IPS DF 4.7 (cell line): ENCODE measurements around the gene AGPAT4.

Experiments
- DNase-seq: peaks from one replicate; pipeline ENCODE4 v3.0.0-alpha.2; 2013; ENCODE audit warnings: low spot score; ENCODE audit errors: extremely low read depth

The AGPAT4 gene

DNA sequence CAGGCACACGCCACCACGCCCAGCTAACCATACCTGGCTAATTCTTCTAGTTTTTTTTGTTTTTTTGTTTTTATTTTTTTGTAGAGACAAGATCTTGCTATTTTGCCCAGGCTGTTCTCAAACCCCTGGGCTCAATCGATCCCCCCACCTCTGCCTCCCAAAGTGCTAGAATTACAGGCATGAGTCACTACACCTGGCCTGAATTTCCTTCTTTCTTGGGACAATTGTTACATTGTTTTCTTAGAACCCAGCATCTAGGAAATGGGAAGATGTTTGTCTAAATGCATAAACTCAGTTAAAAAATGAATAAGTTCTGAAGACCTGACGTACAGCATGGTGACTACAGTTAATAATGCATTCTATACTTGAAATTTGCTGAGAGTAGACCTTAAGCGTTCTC lies 10.8 kb upstream of the AGPAT4 start:
- DNase-seq = no peak

DNA sequence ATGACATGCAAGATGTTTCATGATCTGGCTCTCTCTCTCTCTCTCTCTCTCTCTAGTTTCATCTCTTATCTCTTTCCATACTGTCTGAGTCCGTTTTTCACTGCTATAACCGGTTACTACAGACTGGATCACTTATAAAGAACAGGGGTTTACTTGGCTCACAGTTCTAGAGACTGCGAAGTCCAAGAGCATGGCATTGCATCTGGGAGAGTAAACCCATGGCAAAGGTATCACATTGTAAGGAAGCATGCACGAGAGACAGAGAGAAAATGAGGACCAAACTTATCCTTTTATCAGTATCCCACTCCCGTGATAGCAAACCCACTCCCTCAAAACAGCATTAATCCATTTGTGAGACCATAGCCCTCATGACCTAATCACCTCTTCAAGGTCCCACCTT lies 7.2 kb upstream of the AGPAT4 start:
- no peak for DNase-seq

DNA sequence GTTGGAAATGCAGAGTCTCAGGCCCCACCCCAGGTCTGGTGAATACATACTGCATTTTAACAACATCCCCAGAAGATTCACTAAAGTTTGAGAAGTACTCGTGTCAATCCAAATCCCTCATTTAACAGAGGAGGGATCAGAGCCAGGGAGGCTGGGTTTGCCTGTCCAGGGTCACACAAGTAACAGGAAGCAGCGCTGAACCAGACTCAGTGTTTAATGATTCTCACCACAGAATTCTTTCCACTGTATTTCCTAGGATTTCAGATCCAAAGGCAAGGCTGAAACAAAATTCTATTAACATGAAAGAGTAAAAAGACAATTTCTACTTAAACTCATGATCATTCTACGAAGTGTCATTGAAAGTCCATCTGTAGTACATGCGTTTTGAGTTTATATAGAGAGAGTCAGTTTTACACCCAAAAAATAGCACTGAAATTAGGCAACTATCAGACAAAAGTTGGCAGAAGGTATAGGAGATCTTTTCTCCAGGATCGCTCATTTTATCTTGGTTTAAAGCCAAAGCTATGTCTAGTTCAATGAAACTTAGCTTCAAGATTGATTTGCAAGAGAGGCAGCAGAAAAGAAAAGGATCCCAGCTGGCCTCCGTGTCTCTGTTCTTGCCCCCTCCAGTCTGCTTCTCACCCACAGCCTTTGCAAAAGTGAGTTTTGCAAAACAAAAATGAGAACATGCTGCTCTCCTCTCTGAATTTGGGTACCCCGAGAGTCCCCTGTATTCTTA lies 6.0 kb upstream of the AGPAT4 start:
- no peak for DNase-seq

DNA sequence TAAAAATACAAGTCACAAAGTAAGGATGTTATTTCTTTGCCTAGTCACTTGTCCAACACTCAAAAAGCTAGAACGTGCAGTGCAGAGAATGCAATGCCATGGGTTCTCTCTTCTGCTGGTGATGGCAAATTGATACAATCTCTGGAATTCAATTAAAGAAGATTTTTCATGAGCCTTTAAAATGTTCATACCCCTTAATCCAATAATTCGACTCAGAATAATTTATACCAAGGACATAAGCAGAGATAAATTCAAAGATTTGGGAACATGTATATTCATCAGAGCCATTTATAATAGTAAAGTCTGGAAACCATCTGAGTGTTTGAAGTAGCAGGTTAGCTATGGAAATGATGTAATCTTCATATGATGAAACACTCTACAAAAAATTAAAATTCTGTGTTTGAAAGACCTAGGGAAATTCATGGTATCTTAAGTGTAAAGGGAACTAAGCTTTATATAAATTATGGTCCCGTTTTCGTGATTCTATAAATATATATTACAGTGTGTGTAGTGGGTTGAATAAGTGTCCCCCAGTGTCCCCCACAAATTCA lies 2.8 kb upstream of the AGPAT4 start:
- no peak for DNase-seq

DNA sequence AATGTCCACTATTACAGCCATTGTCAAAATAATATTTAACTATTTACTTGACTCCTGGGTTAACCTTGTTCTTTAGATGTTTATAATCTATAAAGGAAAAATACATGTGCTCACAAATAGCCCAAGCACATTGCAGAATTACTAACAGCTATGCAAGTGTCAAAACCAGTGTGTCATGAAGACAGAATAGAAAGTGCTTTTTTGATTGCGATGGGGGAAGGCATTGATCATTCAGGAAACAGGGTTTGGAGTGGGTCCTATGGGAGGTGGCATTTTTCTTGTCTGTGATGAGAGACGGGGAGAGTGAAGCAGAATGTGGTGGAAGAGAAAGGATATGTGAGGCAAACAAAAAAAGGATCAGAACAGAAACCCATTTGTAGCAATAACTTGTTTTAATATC lies 1.0 kb upstream of the AGPAT4 start:
- DNase-seq = no peak

DNA sequence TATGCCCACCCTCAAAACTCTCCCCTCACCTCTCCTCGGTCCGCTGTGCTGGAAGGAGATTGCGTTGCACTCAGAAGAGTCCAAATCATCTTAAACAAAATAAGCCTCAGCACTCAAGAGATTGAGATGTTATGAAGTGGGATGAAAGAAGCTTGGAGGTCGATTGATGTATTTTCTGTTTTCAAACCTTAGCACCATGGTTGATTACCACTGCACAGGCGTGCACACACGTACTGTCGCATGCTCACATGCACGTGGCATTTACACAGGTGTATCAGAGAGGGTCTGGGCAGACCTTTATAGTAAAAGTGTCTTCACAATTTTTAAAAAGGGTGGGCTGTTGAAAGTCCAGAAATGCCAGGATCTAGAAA lies 612 bp upstream of the AGPAT4 start:
- no peak for DNase-seq

DNA sequence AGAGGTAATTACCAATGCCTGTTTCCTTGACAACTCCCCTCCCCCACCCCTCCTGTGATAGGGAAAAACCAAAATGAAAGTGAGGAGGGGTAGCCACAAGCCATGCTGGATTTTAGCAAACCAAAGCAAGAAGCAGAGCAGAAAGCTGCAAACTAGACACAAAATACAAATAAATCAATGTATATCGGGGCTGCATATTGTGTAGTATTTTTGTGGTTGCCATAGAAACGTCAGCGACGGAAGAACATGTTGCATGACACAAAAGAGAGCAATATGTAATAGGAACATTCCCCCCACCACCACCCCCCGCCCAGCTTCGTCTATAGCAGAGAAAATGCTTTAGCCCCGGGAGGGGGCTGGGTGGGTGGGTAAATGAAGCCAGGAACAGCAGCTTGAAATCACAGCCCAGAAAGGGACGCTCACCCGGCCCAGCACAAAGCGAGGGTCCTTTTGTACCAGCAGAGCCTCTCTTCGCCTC lies 548 bp downstream of the AGPAT4 start:
- DNase-seq = no peak

DNA sequence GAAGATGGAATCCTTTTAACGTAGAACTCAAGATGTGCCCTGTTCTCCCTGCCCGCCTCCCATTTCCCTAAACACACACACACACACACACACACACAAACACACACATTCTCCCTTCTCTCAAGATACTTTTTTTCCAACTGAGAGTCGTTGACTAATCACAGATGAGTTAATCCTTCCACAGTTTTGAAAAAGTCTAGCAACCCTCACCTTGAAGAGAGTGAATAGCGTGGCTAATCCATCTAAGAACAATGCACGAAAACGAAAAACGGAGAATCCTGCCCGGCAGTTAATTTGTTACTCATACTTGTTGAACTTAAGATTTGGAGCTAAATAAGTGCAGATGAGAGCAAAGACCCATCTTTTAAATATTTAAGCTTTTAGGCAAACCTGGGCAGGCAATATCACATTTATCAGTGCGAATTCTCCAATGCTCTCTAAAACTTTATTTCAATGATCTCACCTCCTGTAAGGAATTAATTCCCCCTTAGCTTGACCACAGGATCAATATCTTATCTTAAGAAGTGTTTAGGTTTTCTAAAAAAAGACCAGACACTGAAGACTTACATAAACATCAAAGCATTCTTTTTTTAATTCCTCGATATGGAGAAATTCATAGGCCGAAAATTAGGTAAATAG lies 1.1 kb downstream of the AGPAT4 start:
- DNase-seq = no peak

DNA sequence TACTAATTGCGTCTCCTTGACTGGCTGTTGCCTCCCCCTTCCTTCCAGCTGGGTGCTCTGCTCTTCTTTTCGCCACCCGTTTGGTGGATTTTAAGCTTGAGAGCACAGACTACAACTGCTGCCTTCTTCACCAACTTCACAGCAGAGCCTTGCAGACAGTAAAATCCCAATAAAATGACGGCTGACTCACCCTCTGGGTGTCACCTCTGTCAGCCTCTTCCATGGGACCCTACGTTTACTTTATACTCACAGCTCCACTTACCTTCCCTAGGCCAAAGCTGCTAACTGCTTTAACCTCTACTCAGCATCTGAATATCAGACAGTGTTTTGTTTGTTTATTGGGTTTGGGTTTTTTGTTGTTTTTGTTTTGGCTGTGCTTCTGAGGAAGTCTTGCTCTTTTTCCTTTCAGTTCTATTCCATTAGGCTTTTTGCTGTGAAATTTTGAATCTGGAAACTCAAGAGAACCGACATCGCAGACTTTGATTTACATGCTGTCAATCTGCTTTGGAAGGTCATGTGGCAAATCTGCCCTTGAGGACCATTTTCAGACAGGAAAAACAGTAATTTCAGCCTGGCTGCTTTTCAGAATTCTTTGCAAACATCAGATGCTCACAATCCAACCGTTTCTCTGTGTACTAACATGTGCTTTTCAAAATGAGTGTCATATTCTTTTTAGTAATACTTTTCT lies 2.4 kb downstream of the AGPAT4 start:
- DNase-seq = no peak

DNA sequence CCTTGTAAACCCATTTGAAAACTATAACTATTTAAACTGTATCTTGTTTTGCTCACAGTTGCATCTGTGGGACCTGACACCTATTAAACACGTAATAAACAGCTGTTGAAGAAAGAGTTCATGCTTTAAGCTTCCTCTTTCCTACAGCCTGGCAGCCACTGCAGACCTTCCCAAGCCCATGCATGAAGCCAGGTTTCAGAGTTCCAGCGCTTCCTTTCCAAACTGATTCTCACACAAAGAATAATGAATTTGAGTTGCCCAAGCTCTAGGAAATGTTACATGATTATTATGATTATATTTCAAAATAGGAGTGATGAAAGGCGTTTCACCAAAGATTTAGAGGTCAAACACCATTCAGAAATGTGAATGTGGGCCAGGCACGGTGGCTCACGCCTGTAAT lies 3.7 kb downstream of the AGPAT4 start:
- no peak for DNase-seq

DNA sequence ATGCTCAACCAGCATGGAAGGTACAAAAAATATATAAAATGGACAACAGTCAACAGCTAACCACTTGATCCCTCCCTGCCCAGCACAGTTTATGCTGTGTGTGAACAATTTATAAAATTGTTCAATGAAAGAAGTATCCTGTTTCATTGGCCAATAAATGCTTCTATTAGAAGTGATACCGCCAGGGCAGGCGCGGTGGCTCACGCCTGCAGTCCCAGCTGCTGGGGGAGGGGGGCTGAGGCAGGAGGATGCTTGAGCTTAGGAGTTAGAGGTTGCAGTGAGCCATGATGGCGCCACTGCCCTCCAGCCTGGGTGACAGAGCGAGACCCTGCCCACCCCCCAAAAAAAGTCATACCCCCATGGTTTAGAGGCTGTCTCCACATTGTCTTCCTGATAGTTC lies 4.6 kb downstream of the AGPAT4 start:
- no peak for DNase-seq

DNA sequence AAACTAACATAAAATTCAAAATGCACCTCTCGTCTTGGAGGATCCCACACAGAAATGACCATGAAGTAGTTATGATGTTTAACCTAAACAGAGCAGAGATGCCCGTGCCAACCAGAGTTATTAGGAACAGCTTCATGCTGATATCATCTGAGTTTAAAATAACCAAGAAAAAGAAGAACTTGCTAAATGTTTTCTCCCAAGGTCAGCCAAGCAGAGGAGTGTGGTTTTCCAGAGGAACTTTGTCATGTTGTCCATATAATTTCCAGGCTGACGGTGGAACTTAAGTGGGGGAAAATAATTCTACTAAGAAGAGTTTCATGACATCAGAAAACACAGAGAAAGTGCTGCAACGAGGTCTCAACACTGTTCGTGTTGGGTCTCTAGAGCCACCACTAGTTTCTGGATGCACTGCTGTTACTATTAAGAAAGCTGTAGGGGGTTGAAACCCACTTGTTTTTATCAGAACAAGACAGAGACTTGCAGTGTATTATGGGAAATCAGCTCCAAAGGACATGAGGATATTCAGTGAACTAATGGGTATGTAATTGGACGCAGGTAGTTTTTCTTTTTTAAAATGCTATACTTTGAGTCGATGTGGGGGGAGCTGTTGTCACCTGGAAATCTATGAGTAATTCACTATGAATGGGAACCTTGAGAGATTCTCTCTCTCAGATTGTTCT lies 5.2 kb downstream of the AGPAT4 start:
- no peak for DNase-seq

DNA sequence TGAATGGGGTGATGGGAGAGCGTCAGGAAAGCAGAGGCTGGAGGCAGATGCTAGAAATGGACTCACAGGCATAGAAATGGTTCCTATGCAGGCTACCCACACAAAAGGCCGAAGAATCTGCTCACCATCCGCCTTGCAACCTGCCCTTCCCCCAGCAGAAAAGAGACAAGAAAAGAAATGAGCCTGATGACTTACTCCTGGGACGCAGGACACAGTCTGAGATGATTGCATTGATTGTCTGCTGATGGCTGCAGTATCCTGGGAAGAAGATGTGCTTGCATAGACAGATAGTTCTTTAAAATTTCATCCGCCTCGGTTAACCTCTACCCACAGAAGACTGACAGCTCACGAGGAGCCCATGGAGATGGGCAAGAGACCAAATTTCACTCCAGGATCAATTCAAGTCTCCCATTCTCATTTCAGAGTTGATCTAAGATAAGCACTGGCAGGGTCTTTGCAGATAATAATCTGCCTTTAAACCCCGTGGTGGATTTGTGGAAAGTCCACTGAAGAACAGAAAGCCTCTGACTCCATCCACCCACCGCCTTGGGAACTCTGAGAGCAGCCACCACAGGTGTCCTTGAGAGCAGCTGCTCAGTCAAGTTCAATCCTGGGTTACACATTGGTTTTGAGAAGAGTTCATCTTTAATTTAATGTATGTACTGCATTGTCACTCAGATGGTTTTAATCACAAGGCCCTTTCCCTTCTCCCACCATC lies 7.2 kb downstream of the AGPAT4 start:
- no peak for DNase-seq

DNA sequence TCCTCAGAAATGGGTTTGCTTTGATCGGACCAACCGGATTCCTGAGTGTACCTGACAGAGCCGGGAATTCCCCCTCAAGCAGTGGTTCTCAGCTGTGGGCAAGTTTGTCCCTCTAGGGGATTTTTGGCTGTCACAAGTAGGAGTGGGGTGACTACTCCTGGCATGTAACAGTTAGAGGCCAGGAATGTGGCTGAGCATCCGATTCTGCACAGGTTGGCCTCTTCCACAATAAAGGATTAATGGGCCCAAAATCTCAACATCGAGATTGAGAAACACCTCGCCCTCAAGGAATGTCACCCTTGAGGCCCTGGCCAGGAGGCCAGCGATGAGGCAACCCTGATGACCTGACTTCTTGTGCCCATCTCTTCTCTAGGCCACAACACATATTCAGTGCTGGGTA lies 7.9 kb downstream of the AGPAT4 start:
- no peak for DNase-seq

DNA sequence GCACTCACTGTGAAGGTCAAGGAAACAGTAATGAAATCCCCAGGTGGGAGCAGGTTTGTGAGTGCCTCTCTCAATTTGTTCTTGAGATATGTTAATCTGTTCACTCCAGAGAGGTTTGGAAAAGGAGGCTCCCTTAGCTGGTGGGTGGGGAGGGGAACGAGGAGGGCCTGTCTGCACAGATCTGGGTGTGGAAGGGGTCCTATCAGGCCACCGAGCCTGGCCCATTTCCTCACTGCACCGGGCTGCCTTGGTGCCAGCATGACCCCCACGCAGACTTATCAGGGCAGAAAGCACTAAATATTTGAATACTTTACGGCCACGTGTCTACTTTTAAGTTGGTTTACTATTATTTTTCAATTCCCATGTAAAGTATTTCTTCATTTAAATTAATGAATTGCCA lies 8.3 kb downstream of the AGPAT4 start:
- no peak for DNase-seq

DNA sequence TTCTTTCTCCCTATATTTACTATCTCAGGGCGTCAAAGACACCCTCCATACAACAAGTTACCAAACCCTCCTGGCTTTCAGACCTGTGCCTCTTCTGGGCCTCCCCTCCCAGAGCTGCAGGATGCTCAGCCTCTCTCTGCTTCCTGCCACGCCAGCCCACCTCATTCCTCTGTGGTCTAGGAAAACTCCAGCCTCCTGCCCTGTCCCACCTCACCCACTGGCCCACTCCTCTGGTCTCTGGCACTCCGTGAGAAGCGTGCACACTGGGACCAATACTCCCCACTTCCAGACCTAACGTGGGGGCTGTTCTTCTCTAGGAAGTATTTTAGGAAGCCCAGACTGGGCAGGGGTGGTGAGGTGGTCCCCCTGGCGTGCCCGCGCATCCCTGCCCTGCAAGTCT lies 9.7 kb downstream of the AGPAT4 start:
- DNase-seq = no peak

DNA sequence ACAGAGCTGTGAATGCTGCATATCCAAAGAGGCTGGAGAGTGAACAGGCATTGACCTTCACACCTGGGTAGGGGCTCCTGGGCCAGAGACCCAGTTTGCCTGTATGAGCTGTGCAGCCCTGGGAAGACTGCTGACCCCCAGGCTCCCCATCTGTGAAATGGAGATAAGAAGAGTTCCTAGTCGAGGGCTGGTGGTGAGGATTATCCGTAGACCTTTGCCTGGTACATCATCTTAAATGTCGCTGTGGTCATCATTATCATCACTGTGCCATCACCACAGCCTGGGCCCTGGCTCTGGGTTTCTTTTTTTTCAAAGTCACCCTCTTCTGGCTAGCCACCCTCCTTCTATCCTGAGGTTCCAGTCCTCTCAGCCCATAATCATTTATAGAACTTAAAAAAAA lies 12.0 kb downstream of the AGPAT4 start:
- DNase-seq = no peak

DNA sequence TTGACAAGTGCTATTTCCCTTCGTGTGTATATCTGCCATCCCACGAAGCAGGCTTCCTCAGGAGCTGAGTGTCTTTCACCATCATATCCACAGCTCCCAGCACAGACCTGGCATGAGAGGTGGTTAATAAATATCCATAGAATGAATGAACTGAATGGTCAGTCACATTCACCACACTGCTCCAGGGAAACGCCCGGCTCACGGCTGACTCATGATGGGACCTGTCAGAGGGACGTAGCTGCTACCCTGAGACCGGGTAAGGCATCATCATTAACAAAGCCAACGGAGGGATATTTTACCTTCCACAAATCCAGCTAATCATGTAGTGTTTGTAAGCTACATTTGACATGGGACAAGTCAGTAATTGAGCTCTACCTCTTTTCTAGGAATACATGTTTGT lies 12.5 kb downstream of the AGPAT4 start:
- no peak for DNase-seq

DNA sequence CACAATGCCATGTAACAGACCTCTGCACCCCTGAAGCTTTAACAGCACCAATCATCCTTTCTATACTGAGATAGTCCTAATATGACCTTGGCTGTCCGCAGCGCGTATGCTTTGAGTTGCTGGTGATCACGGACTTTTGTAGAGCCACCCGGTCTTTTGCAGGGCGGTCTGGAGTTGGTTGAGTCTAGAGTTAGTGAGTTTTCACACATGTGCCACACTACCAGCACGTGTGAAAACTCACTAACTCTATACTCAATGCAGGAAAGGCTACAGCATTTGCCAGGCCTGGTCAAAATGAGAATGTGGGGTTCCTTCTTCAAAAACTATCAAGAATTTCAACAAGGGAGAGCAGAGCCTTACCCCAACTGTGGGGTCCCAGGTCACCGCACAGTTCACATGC lies 14.6 kb downstream of the AGPAT4 start:
- DNase-seq = no peak

DNA sequence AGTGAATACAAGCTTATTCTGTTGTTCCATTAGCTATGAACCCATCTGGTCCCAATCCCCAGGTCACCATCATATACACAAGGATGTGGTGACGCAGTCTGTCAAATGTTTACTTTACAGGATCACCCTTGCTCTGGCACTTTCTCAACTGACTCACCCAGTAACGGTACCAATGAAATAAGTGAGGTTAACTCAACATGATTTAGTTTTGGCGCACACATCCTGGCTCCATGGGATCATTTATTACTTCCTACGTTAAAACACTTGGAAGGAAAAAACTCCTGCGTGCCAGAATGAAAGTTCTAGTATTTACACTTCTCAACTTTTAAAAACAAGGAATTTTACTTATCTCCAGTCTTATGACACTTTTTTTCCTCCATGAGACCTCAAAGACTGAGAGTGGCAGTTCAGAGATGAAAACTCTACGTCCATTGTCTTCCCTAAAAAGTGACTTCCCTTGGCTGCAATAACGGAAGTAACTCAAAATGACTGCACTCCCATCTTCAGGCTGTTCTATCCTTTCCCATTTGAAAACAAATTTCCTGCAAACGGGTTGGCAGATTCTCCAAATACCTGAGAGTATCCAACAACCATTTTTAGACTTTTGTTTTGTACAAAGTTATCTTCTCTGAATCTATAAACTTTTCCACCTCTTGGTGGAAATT lies 15.9 kb downstream of the AGPAT4 start:
- DNase-seq = no peak

DNA sequence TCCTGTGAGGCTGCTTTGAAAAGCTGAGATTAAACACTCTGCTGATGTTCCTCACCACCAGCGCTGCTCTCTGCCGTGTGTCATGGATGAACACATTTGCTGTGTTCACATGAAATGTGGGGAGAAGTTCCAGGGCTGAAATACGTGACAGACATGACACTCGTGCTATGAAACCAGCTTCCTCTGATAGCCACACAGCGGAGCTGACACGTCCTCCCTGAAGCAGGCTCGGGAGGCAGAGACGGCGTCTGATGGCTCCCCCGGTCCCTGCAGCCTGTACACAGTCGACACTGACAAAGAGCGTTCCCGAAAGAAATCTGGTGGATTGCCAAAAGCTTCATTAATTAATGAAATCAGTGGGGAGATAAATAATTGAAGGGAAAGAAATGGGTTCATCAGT lies 17.5 kb downstream of the AGPAT4 start:
- no peak for DNase-seq
